WI38 (cell line): ENCODE data around the gene C4BPB.

Experiments used
- H3K4me3 ChIP-seq: 2 replicates; pipeline ENCODE4 v1.5.1; 2011; ENCODE audit warnings: low read depth, mild to moderate bottlenecking, control low read depth, low read length
- CTCF ChIP-seq: IDR thresholded peaks from 2 replicates; pipeline ENCODE4 v1.5.1; 2012; ENCODE audit warnings: low read depth, mild to moderate bottlenecking, control low read depth, low read length

C4BPB gene

GRCh38 chr1:207128336-207128921 is 39.8 kb downstream of the C4BPB start:
- no peak for TF ChIP-seq CTCF
- no peak overlapping the region for H3K4me3 ChIP-seq

DNA sequence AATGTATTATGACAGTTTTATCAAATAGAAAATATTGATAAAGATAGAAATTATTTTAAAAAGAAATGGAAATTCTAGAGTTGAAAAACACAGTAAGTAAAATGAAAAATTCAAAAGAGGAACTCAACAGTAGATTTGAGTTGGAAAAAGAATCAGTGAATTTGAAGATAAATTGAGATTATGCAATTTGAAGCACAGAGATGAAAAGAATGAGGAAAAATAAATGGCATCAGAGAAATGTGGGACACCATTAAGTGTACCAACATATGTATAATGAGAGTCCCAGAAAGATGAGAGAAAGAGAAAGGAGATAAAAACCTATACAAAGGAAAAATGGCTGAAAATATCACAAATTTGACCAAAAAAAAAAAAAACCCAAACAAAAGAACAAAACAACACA is 40.4 kb downstream of the C4BPB start:
- TF ChIP-seq CTCF = no peak

GRCh38 chr1:207130252-207131036 is 41.8 kb downstream of the C4BPB start:
- TF ChIP-seq CTCF = no peak
- H3K4me3 ChIP-seq = no peak overlapping the region

More for the DNA sequence above, 40.4 kb downstream of the C4BPB start:
- no peak overlapping the region for H3K4me3 ChIP-seq

DNA sequence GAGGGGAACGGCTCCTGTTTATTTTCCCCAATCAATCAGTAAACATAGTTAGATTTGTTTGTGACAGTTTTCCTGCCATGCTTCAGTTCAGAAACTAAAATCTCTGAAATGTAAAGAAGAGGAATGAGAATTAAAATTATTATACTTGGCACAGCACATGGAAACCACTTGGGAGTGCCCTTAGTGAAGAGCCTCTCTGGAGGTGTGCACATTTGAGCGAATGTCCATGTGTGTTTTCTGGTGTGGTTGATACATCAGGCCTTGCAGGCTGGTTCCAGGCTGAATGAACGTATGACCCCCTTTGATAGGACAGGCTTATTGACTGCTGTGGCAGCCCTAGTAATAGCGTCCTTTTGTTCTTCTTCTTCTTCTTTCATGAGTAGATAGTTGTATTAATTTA is 42.5 kb downstream of the C4BPB start:
- no peak overlapping the region for H3K4me3 ChIP-seq
- TF ChIP-seq CTCF = no peak

GRCh38 chr1:207134581-207134980 is 45.9 kb downstream of the C4BPB start:
- no peak overlapping the region for H3K4me3 ChIP-seq
- TF ChIP-seq CTCF = no peak

GRCh38 chr1:207139616-207140015 is 51.0 kb downstream of the C4BPB start:
- TF ChIP-seq CTCF = no peak

GRCh38 chr1:207140536-207140935 is 51.9 kb downstream of the C4BPB start:
- no peak overlapping the region for H3K4me3 ChIP-seq
- no peak for TF ChIP-seq CTCF

More at GRCh38 chr1:207139616-207140015, 51.0 kb downstream of the C4BPB start:
- no peak overlapping the region for H3K4me3 ChIP-seq
